H1 (cell line): ENCODE data around the gene KLHL41. TPM values are rescaled to one million over a fixed set of nuclear protein-coding genes. Genes with fewer than 3 reads are reported as not detected.

Experiments
- CHD2 ChIP-seq: IDR thresholded peaks from 2 replicates; pipeline ENCODE4 v1.6.1; 2012; ENCODE audit warnings: low read length, improper control_type of control experiment
- RNF2 ChIP-seq: fragments of 200-900, 300-1000 bp; sonication (generic); IDR thresholded peaks from 2 replicates; pipeline ENCODE4 v1.7.1; 2016; ENCODE audit warnings: borderline replicate concordance, low read depth, mild to moderate bottlenecking, antibody characterized with exemption, low read length; ENCODE audit not compliant: poor library complexity, severe bottlenecking; ENCODE audit errors: missing control alignments
- polyA plus RNA-seq, 7 experiments: library from polyadenylated mRNA; depleted of rRNA in 3 of 7; stranded (reverse) in 5 of 7; unstranded in 2 of 7; fragments of >200 nt in 5 of 7; fragments of 200-250 nt in 2 of 7; gene quantifications; 1 replicate in 5 of 7; 2 replicates in 1 of 7; 4 replicates in 1 of 7; pipeline versions ENCODE4 v1.2.1 to v1.2.3, GENCODE V29; 2011 to 2013; ENCODE audit warnings: missing spikeins in 2 of 7, mixed read lengths in 2 of 7
- total RNA-seq: library from RNA; stranded (reverse); fragmentation: NEBNext Ultra II Directional; extraction: Animal tissue kit (Norgen Biotek cat#: 25700); gene quantifications from 2 replicates; pipeline ENCODE4 v1.2.1, GENCODE V29; 2021
- TF ChIP-seq, protein P1 (sequence below): IDR thresholded peaks from 2 replicates; pipeline ENCODE4 v1.6.1; 2011; ENCODE audit warnings: low read depth, mild to moderate bottlenecking, low read length; ENCODE audit not compliant: insufficient read depth

The KLHL41 gene
- total and polyA plus RNA-seq, 2 of the 8 experiments (the other 6 are each of a cell fraction or from before 2014, with no cell fraction given): not detected

DNA sequence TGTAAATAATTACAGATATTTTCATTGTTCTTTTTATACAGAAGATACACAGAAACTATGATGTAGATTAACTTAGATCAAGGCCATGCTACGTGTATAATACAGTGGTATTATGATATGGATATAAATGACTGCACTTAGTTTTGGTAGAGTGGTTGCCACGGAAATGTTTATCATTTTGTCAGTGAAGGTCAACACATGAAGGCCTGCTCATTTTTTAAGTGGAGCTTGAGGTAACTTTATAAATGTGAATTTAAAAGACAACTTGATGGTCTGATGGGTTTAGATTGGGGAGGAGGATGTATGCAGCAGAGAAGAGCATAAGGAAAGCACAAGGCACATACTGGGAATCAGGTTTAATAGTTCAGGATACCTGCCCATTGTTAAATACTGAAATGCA, 44.6 kb upstream of the KLHL41 start (continued):
- TF ChIP-seq RNF2 (no peak), CHD2 (no peak)
- TF ChIP-seq, protein P1, sequence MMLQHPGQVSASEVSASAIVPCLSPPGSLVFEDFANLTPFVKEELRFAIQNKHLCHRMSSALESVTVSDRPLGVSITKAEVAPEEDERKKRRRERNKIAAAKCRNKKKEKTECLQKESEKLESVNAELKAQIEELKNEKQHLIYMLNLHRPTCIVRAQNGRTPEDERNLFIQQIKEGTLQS: no peak
